GM12865 (cell line): ENCODE data around the gene IL22.
A peak's percentile ranks its signal among the peaks of the same experiment; 100 is the strongest.

ENCODE experiments used
- DNase-seq: peaks from one replicate; pipeline ENCODE4 v3.0.0; 2010; ENCODE audit warnings: low read depth
- H3K4me3 ChIP-seq: 2 replicates; pipeline ENCODE4 v1.5.1; 2011; ENCODE audit warnings: mild to moderate bottlenecking, low read depth, low read length, control low read depth
- CTCF ChIP-seq: IDR thresholded peaks from 2 replicates; pipeline ENCODE4 v1.5.1; 2011; ENCODE audit warnings: low read length, control low read depth, low read depth, inconsistent platforms; ENCODE audit not compliant: insufficient read depth; ENCODE audit errors: missing control alignments

The IL22 gene

DNA sequence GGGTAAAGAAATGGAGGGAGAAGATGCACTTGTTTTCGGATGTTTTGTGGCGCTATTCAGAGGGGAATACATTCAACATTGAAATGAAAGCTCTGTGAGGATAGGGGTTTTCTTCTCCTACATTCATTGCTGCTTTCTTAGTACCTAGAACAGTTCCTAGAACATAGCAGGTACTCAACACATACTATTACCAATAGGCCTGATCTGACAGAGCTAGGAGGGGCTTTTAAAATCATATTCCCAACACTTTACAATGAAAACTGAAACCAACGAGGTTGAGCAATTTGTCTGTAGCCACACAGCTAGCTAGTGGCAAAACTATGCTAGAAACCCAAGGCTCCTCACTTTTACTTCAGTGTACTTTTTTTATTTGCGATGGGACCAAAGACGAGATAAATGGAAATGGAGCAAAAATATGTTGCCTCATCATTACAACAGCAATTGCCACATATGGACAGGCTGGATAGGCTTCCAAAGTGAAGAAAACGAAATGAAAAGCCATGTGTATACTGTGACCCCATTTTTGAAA, 23.1 kb upstream of the IL22 start:
- peak; percentile 17 for DNase-seq
- H3K4me3 ChIP-seq: no peak overlapping the region
- TF ChIP-seq CTCF: no peak

- no peak for DNase-seq
- H3K4me3 ChIP-seq: no peak overlapping the region
- no peak for TF ChIP-seq CTCF
Observed at GRCh38 chr12:68272732-68273131, 19.3 kb upstream of the IL22 start.

DNA sequence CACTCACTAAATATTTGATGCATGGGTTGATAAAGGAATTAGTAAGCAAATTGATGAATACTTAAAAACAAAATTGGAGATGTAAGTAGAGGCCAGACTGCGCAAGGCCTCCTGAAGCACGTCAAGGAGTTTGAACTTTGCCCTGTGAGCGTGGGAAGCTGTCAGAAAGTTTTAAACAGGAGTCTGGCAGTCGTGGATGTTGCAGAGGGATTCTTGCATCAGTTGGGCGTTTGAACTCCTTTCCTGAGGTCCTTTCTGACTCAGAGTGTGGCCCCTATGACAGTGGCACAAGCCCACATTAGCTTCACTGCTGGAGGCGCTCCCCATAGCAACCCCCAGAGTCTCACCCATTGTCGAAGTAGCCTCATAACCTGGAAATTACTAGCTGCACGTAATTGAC, 17.9 kb upstream of the IL22 start:
- H3K4me3 ChIP-seq: no peak overlapping the region
- DNase-seq: no peak
- TF ChIP-seq CTCF: no peak

GRCh38 chr12:68270358-68270757, 17.0 kb upstream of the IL22 start:
- TF ChIP-seq CTCF: no peak
- no peak overlapping the region for H3K4me3 ChIP-seq

GRCh38 chr12:68269779-68270178, 16.4 kb upstream of the IL22 start:
- TF ChIP-seq CTCF: no peak
- H3K4me3 ChIP-seq: no peak overlapping the region
- DNase-seq: no peak

More at GRCh38 chr12:68270358-68270757, 17.0 kb upstream of the IL22 start:
- DNase-seq: no peak

DNA sequence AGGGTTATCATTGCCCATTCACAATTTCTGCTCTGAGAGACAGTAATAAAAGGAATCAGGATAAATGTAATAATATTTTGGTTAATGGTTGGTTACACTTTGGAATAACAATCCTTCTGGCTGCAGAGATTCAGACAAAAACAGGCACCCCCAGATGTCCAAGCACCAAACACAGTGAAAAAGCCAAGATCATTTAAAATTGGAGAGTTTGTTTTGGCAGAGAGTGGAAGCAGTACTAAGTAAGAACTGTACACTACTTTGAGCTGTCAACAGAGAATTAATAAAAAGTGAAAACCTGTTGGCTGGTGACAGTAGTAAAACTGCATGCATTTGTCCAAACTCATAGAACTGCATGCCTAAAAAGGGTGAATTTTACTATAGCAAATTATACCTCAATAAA, 15.6 kb upstream of the IL22 start:
- TF ChIP-seq CTCF: no peak
- H3K4me3 ChIP-seq: no peak overlapping the region
- DNase-seq: no peak

- H3K4me3 ChIP-seq: no peak overlapping the region
- TF ChIP-seq CTCF: no peak
- no peak for DNase-seq
Observed at GRCh38 chr12:68267892-68268396, 14.5 kb upstream of the IL22 start.
